DOHH2 (cell line): ENCODE measurements around the gene YIF1B.

Experiments
- H3F3A ChIP-seq: fragments of 200-600 bp; sonication (generic), shearing (Covaris generic); 2 replicates; pipeline ENCODE4 v1.6.0; 2016; ENCODE audit warnings: antibody characterized with exemption, mild to moderate bottlenecking; ENCODE audit not compliant: control insufficient read depth, insufficient read depth
- H3K27ac ChIP-seq: fragments of 200-600 bp; sonication (generic); 2 replicates; pipeline ENCODE4 v1.5.1; 2014; ENCODE audit warnings: low read depth, mild to moderate bottlenecking, low read length, moderate library complexity
- H3K27me3 ChIP-seq: fragments of 200-600 bp; sonication (generic); 2 replicates; pipeline ENCODE4 v1.6.1; 2014; ENCODE audit warnings: mild to moderate bottlenecking, low read length, mixed read lengths; ENCODE audit not compliant: control insufficient read depth
- H3K36me3 ChIP-seq: fragments of 200-600 bp; sonication (generic); 2 replicates; pipeline ENCODE4 v1.6.1; 2014; ENCODE audit warnings: mild to moderate bottlenecking, low read length, moderate library complexity, mixed read lengths; ENCODE audit not compliant: control insufficient read depth
- H3K4me1 ChIP-seq: fragments of 200-600 bp; sonication (generic); 2 replicates; pipeline ENCODE4 v1.6.1; 2014; ENCODE audit warnings: mild to moderate bottlenecking, low read length, mixed read lengths; ENCODE audit not compliant: control insufficient read depth
- H3K4me2 ChIP-seq: fragments of 200-600 bp; sonication (generic); 2 replicates; pipeline ENCODE4 v1.6.0; 2014; ENCODE audit warnings: mild to moderate bottlenecking, low read length, moderate library complexity
- H3K4me3 ChIP-seq: fragments of 200-600 bp; sonication (generic); 2 replicates; pipeline ENCODE4 v1.5.1; 2014; ENCODE audit warnings: mild to moderate bottlenecking, low read length, mixed read lengths
- H3K79me2 ChIP-seq: fragments of 200-600 bp; sonication (generic); 2 replicates; pipeline ENCODE4 v1.6.1; 2014; ENCODE audit warnings: mild to moderate bottlenecking, low read length, mixed read lengths; ENCODE audit not compliant: control insufficient read depth
- H3K9me2 ChIP-seq: fragments of 200-600 bp; sonication (generic); replicated peaks from 2 replicates; pipeline ENCODE4 v1.6.1; 2014; ENCODE audit warnings: mild to moderate bottlenecking, low read length, mixed read lengths; ENCODE audit not compliant: control insufficient read depth
- H3K9me3 ChIP-seq: fragments of 200-600 bp; sonication (generic); 2 replicates; pipeline ENCODE4 v1.6.1; 2014; ENCODE audit warnings: antibody characterized with exemption, low read length, mixed read lengths; ENCODE audit not compliant: control insufficient read depth, insufficient read depth
- H4K20me1 ChIP-seq: fragments of 200-600 bp; sonication (generic); 2 replicates; pipeline ENCODE4 v1.6.0; 2014; ENCODE audit warnings: low read depth, mild to moderate bottlenecking, antibody characterized with exemption, low read length, moderate library complexity; ENCODE audit not compliant: control insufficient read depth, insufficient read depth
- CTCF ChIP-seq: fragments of 200-600 bp; sonication (generic); IDR thresholded peaks from one replicate; pipeline ENCODE4 v1.5.1; 2014; ENCODE audit warnings: antibody characterized with exemption, mild to moderate bottlenecking, low read depth, low read length; ENCODE audit not compliant: poor library complexity, severe bottlenecking
- EZH2phosphoT487 ChIP-seq: fragments of 200-600 bp; sonication (generic); IDR thresholded peaks from 2 replicates; pipeline ENCODE4 v1.6.1; 2017; ENCODE audit warnings: borderline replicate concordance, mild to moderate bottlenecking, antibody characterized with exemption, low read length, moderate library complexity, mixed read lengths

Gene YIF1B

GRCh38 chr19:38319421-38320258 is 3.9 kb upstream of the YIF1B start, which contains the start of gene KCNK6:
Gene KCNK6, plus strand, starts transcription at chr19:38319845. Its CDS starts 106 bp downstream, at chr19:38319951.
- H3K27me3 ChIP-seq, result no peaks in the 10 kb centered on the region
- TF ChIP-seq EZH2phosphoT487 (no peak), CTCF (no peak)
- H3K4me2 ChIP-seq, result peak within 1 kb of the TSS; percentile 81
- H3K9me3 ChIP-seq, result no peaks in the 10 kb centered on the region
- peaks cover 9% of the 10 kb centered on the region for H3F3A ChIP-seq
- H3K79me2 ChIP-seq, result peaks cover 12% of the 10 kb centered on the region
- peak within 1 kb of the TSS; percentile 78 for H3K4me3 ChIP-seq
- H4K20me1 ChIP-seq, result no peaks in the 10 kb centered on the region
- no peaks in the 10 kb centered on the region for H3K9me2 ChIP-seq
- no peak within 1 kb of the TSS for H3K27ac ChIP-seq
- peaks cover 44% of the 10 kb centered on the region for H3K4me1 ChIP-seq
- H3K36me3 ChIP-seq, result no peaks in the 10 kb centered on the region

- Histone ChIP-seq H3K4me1 (peaks cover 48% of the 10 kb centered on the region), H3K9me2 (no peaks in the 10 kb centered on the region), H3K4me3 (peak overlapping the region; percentile 78; the same call in 1 of the 2 replicates), H4K20me1 (no peaks in the 10 kb centered on the region), H3K27me3 (no peaks in the 10 kb centered on the region), H3K4me2 (peak overlapping the region; percentile 81), H3K27ac (no peak overlapping the region), H3F3A (peaks cover 9% of the 10 kb centered on the region), H3K36me3 (no peaks in the 10 kb centered on the region), H3K79me2 (peaks cover 21% of the 10 kb centered on the region), H3K9me3 (no peaks in the 10 kb centered on the region)
- no peak for TF ChIP-seq EZH2phosphoT487
- TF ChIP-seq CTCF, result no peak
Measured at GRCh38 chr19:38318660-38319059, 2.9 kb upstream of the YIF1B start.

- H3K9me2 ChIP-seq, result no peaks in the 10 kb centered on the region
- no peaks in the 10 kb centered on the region for H3K9me3 ChIP-seq
- H3F3A ChIP-seq, result peaks cover 9% of the 10 kb centered on the region
- peak overlapping the region; percentile 96 for H3K4me2 ChIP-seq
- peaks cover 60% of the 10 kb centered on the region for H3K4me1 ChIP-seq
- no peak for TF ChIP-seq EZH2phosphoT487
- TF ChIP-seq CTCF, result no peak
- H3K27me3 ChIP-seq, result no peaks in the 10 kb centered on the region
- peaks cover 28% of the 10 kb centered on the region for H3K79me2 ChIP-seq
- H3K4me3 ChIP-seq, result peak overlapping the region; percentile 83
- peak overlapping the region; percentile 76 for H3K27ac ChIP-seq
- H4K20me1 ChIP-seq, result no peaks in the 10 kb centered on the region
- no peaks in the 10 kb centered on the region for H3K36me3 ChIP-seq
Measured at GRCh38 chr19:38317104-38317612, 1.4 kb upstream of the YIF1B start.
